Activated CD4-positive, alpha-beta memory T cell treated with anti-CD3 and anti-CD28 coated beads, Interleukin-2, amount 10 ng/mL, durations not matched to agents 7 days and 5 days (primary cell): ENCODE results near the gene ERN2. TPM values are rescaled to one million over a fixed set of nuclear protein-coding genes. Genes with fewer than 3 reads are reported as not detected.
"Not testable (repeated sequence)": the region's sequence is repeated elsewhere in the genome, so short reads cannot be mapped to it uniquely, and the experiment has no call there.

Source experiments
- CTCF ChIA-PET: fragments of 350-600 bp; sonication (Branson Sonifier 250); formaldehyde crosslinking; loops from one replicate; lab custom pipeline; 2021; ENCODE audit warnings: antibody characterized with exemption, inconsistent platforms; lab: Charles Lee
- POLR2A ChIA-PET: fragments of 350-600 bp; sonication (Branson Sonifier 250); formaldehyde crosslinking; loops from one replicate; lab custom pipeline; 2021; ENCODE audit warnings: antibody characterized with exemption; lab: Charles Lee
- DNase-seq: peaks from one replicate; pipeline ENCODE4 v3.0.0-alpha.2; 2020
- H3K27ac Mint-ChIP-seq: one replicate; pipeline ENCODE4 v1.8.0; 2021; ENCODE audit warnings: mild to moderate bottlenecking, mixed read lengths
- H3K27me3 Mint-ChIP-seq: one replicate; pipeline ENCODE4 v1.8.0; 2021; ENCODE audit warnings: mixed read lengths
- H3K36me3 Mint-ChIP-seq: one replicate; pipeline ENCODE4 v1.8.0; 2021; ENCODE audit warnings: low read depth, mixed read lengths
- H3K4me1 Mint-ChIP-seq: one replicate; pipeline ENCODE4 v1.8.0; 2021; ENCODE audit warnings: mixed read lengths
- H3K4me3 Mint-ChIP-seq: one replicate; pipeline ENCODE4 v1.8.0; 2021; ENCODE audit warnings: mild to moderate bottlenecking, mixed read lengths
- H3K9me3 Mint-ChIP-seq: one replicate; pipeline ENCODE4 v1.8.0; 2021; ENCODE audit warnings: mixed read lengths
- total RNA-seq, 2 experiments: library from RNA; stranded (reverse); gene quantifications; one replicate each; pipeline ENCODE4 v1.2.3, GENCODE V29; 2021

Gene ERN2
- total RNA-seq, 2 experiments from 2014 or later = not detected

DNA sequence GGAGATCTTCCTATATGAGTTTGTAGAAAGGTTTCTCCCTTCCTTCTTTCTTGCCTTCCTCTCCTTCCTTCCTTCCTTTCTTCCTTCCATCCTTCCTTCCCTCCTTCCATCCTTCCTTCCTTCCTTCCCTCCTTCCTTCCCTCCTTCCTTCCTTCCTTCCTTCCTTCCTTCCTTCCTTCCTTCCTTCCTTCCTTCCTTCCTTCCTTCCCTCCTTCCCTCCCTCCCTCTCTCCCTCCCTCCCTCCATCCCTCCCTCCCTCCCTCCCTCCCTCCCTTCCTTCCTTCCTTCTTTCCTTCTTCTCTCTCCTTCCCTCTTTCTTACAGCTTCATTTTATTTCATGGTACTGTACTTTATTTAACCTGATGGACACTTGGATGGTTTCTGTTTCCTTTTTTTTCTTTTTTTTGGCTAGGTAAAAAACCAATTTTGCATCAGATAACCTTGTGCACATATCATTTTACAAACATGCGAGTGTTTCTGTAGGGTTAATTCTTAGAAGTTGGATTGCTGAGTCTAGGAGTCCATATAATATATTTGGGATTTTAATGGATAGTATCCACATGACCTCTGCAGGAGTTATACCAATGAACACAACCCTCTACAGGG lies 24.5 kb upstream of the ERN2 start:
- H3K4me1 Mint-ChIP-seq, POLR2A ChIA-PET, CTCF ChIA-PET, H3K9me3 Mint-ChIP-seq, H3K36me3 Mint-ChIP-seq, H3K27ac Mint-ChIP-seq, DNase-seq, H3K4me3 Mint-ChIP-seq: not testable (repeated sequence)
- peaks cover 23% of the 10 kb centered on the region for H3K27me3 Mint-ChIP-seq

GRCh38 chr16:23734176-23734893 lies 21.3 kb upstream of the ERN2 start:
- DNase-seq = no peak
- ChIA-PET CTCF (interaction anchor here (0.7 kb wide), 1 partner anchor 770 kb away, joined by 3 read pairs; no protein-coding TSS in a partner anchor), POLR2A (no interaction called here)
- Mint-ChIP-seq H3K36me3 (no peaks in the 10 kb centered on the region), H3K4me1 (peaks cover 6% of the 10 kb centered on the region), H3K27ac (no peak overlapping the region), H3K9me3 (no peaks in the 10 kb centered on the region), H3K27me3 (peaks cover 23% of the 10 kb centered on the region), H3K4me3 (no peak overlapping the region)

GRCh38 chr16:23729503-23730424 lies 16.7 kb upstream of the ERN2 start:
- Mint-ChIP-seq H3K27me3 (peaks cover 10% of the 10 kb centered on the region), H3K4me3 (no peak overlapping the region), H3K27ac (no peak overlapping the region), H3K36me3 (no peaks in the 10 kb centered on the region), H3K9me3 (no peaks in the 10 kb centered on the region), H3K4me1 (peaks cover 5% of the 10 kb centered on the region)
- POLR2A ChIA-PET = no interaction called here
- DNase-seq = no peak
- CTCF ChIA-PET = interaction anchor here (1.0 kb wide), 1 partner anchor 22 kb away, joined by 3 read pairs; no protein-coding TSS in a partner anchor

- ChIA-PET CTCF (interaction anchor here (0.8 to 0.9 kb wide), 2 partner anchors 13 to 131 kb away, joined by 3 read pairs; no protein-coding TSS in a partner anchor), POLR2A (no interaction called here)
- peaks cover 2% of the 10 kb centered on the region for H3K9me3 Mint-ChIP-seq
- DNase-seq = no peak
- no peaks in the 10 kb centered on the region for H3K36me3 Mint-ChIP-seq
- H3K4me3 Mint-ChIP-seq = no peak overlapping the region
- no peak overlapping the region for H3K27ac Mint-ChIP-seq
- peaks cover 12% of the 10 kb centered on the region for H3K27me3 Mint-ChIP-seq
- H3K4me1 Mint-ChIP-seq = peaks cover 5% of the 10 kb centered on the region
These were observed 15.1 kb upstream of the ERN2 start for GRCh38 chr16:23728112-23728477.

DNA sequence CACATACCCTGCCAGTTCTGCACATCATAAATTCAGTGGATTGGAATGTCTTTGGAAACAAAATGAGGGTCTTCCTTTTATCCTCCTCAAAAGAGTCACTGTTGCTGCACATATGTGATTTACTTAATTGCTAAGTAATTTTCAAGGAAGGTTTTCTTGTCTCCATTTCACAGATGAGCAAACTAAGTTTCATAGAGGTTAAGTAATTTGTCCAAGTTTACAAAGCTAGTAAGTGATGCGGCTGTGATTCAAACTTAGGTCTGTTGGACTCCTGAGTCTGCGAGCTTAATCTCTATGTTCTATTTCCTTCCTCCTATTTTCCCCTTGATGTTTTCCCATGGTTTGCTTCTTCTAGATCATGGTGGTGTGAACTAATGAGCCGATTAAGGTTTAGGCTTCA lies 13.7 kb upstream of the ERN2 start:
- peaks cover 3% of the 10 kb centered on the region for H3K36me3 Mint-ChIP-seq
- H3K4me1 Mint-ChIP-seq = peaks cover 5% of the 10 kb centered on the region
- ChIA-PET POLR2A (interaction anchor here (1.1 kb wide), 1 partner anchor 48 kb away, joined by 3 read pairs; the partner anchor contains the start of gene PLK1), CTCF (no interaction called here)
- H3K27ac Mint-ChIP-seq = no peak overlapping the region
- peaks cover 16% of the 10 kb centered on the region for H3K27me3 Mint-ChIP-seq
- peaks cover 4% of the 10 kb centered on the region for H3K9me3 Mint-ChIP-seq
- DNase-seq = no peak
- no peak overlapping the region for H3K4me3 Mint-ChIP-seq

DNA sequence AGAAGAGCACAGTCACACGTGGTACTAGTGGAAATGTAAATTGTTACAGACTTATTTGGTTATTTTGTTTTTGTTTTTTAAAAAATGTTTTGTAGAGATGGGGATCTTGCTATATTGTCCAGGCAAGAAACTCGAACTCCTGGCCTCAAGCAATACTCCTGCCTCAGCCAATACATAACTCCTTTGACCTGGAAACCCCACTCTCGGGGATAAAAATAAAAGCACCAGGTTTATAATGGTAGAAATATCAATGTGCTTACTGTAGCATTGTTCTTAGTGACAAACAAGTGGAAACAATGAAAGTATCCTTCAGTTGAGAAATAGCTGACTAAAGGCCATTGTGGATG lies 11.7 kb upstream of the ERN2 start:
- Mint-ChIP-seq H3K27ac (no peak overlapping the region), H3K9me3 (peaks cover 4% of the 10 kb centered on the region), H3K36me3 (peaks cover 3% of the 10 kb centered on the region), H3K27me3 (peaks cover 17% of the 10 kb centered on the region), H3K4me3 (no peak overlapping the region), H3K4me1 (peaks cover 4% of the 10 kb centered on the region)
- POLR2A ChIA-PET = no interaction called here
- CTCF ChIA-PET = no interaction called here
- DNase-seq = no peak

DNA sequence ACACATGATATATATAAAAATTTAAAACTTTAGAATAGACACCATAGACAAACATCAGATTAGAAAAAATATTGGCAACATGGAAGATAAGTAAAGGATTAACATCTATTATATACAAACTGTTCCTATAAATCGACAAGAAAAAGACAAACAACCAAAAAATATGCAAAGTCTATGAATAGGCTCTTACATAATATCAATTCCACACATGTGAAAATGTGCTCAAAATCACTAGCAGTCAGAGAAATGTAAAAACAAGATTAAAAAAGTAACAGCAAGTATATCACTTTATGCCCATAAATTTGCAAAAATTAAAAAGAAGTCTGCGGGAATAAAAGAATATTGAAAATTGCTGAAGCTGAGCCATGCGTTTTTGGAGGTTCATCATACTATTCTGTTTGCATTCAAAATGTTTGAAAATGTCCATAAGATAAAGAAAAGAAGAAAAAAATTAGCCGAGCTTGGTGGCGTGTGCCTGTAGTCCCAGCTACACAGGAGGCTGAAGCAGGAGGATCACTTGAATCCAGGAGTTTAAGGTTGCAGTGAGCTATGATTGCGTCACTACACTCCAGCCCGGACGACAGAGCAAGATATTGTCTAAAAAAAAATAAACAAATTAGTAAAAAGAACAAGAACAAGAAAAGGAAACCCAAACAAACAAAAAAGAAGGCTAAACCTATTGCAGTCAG lies 11.2 kb upstream of the ERN2 start:
- POLR2A ChIA-PET = no interaction called here
- DNase-seq = no peak
- H3K4me3 Mint-ChIP-seq = no peak overlapping the region
- peaks cover 4% of the 10 kb centered on the region for H3K9me3 Mint-ChIP-seq
- H3K27ac Mint-ChIP-seq = no peak overlapping the region
- CTCF ChIA-PET = no interaction called here
- peaks cover 3% of the 10 kb centered on the region for H3K36me3 Mint-ChIP-seq
- H3K27me3 Mint-ChIP-seq = peaks cover 15% of the 10 kb centered on the region
- peaks cover 3% of the 10 kb centered on the region for H3K4me1 Mint-ChIP-seq

DNA sequence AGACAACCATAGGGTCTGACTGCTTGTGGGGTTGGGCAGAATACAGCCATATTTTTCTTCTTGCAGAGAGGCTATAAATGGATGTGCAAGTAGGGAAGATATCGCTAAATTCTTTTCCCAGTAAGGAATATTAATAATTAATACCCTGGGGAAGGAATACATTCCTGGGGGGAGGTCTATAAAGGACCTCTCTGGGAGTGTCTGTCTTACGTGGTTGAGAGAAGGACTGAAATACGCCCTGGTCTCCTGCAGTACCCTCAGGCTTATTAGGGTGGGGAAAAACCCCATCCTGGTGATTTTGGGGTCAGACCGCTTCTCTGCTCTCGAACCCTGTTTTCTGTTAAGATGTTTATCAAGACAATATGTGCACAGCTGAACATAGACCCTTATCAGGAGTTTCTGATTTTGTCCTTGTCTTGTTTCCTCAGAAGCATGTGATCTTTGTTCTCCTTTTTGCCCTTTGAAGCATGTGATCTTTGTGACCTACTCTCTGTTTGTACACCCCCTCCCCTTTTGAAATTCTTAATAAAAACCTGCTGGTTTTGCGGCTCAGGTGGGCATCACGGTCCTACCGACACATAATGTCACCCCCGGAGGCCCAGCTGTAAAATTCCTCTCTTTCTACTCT lies 9.7 kb upstream of the ERN2 start:
- H3K36me3 Mint-ChIP-seq, DNase-seq, H3K9me3 Mint-ChIP-seq, CTCF ChIA-PET, H3K4me3 Mint-ChIP-seq, H3K4me1 Mint-ChIP-seq, H3K27ac Mint-ChIP-seq, POLR2A ChIA-PET: not testable (repeated sequence)
- H3K27me3 Mint-ChIP-seq = peaks cover 21% of the 10 kb centered on the region

GRCh38 chr16:23716484-23716883 lies 3.5 kb upstream of the ERN2 start:
- ChIA-PET POLR2A (no interaction called here), CTCF (no interaction called here)
- Mint-ChIP-seq H3K36me3 (no peaks in the 10 kb centered on the region), H3K27me3 (peaks cover 49% of the 10 kb centered on the region), H3K9me3 (no peaks in the 10 kb centered on the region), H3K4me3 (no peak overlapping the region), H3K4me1 (peaks cover 3% of the 10 kb centered on the region), H3K27ac (no peak overlapping the region)
- no peak for DNase-seq

GRCh38 chr16:23711785-23712184 lies 1.2 kb downstream of the ERN2 start:
- peaks cover 13% of the 10 kb centered on the region for H3K9me3 Mint-ChIP-seq
- no peaks in the 10 kb centered on the region for H3K36me3 Mint-ChIP-seq
- POLR2A ChIA-PET = no interaction called here
- CTCF ChIA-PET = no interaction called here
- no peak for DNase-seq
- H3K27me3 Mint-ChIP-seq = peaks cover 47% of the 10 kb centered on the region
- no peak overlapping the region for H3K4me3 Mint-ChIP-seq
- H3K27ac Mint-ChIP-seq = no peak overlapping the region
- peaks cover 3% of the 10 kb centered on the region for H3K4me1 Mint-ChIP-seq

DNA sequence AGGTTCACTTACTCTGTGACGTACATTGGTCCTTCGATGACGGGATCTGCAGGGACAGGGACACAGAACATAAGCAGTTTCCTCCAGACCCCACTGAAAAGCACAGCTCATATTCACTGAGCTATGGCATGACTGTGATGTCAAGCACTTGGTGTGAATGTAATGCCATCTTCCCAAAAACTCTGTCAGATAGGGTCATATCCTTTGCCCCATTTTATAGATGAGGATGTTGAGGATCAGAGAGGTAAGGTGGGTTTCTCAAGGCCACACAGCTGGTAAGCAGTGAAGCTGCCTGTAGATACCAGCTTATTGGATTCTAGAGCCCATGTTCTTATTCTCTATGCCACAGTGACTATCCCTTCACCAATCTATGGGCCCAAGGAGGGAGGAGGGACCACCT lies 2.5 kb downstream of the ERN2 start:
- POLR2A ChIA-PET = no interaction called here
- H3K27ac Mint-ChIP-seq = no peak overlapping the region
- CTCF ChIA-PET = no interaction called here
- H3K4me3 Mint-ChIP-seq = no peak overlapping the region
- peaks cover 3% of the 10 kb centered on the region for H3K4me1 Mint-ChIP-seq
- H3K36me3 Mint-ChIP-seq = no peaks in the 10 kb centered on the region
- peaks cover 13% of the 10 kb centered on the region for H3K9me3 Mint-ChIP-seq
- H3K27me3 Mint-ChIP-seq = peaks cover 41% of the 10 kb centered on the region
- DNase-seq = no peak

GRCh38 chr16:23710008-23710407 lies 3.0 kb downstream of the ERN2 start:
- Mint-ChIP-seq H3K27ac (no peak overlapping the region), H3K36me3 (no peaks in the 10 kb centered on the region), H3K4me1 (peaks cover 3% of the 10 kb centered on the region), H3K27me3 (peaks cover 40% of the 10 kb centered on the region), H3K4me3 (no peak overlapping the region), H3K9me3 (peaks cover 13% of the 10 kb centered on the region)
- ChIA-PET CTCF (no interaction called here), POLR2A (no interaction called here)
- DNase-seq = no peak
